SK-N-MC (cell line): ENCODE measurements around the gene CIITA.

Experiments
- EZH2 ChIP-seq: fragments of 200-600 bp; sonication (generic); IDR thresholded peaks from one replicate; pipeline ENCODE4 v1.6.1; 2017; ENCODE audit warnings: antibody characterized with exemption
- FOXP2 ChIP-seq: optimal IDR thresholded peaks from 2 replicates; pipeline ENCODE3; 2011; ENCODE audit warnings: mild to moderate bottlenecking, moderate library complexity; ENCODE audit not compliant: insufficient read depth; ENCODE audit errors: extremely low read length, control extremely low read depth
- POLR2AphosphoS5 ChIP-seq: IDR thresholded peaks from 2 replicates; pipeline ENCODE4 v1.6.1; 2012; ENCODE audit warnings: mild to moderate bottlenecking, low read depth, low read length, borderline replicate concordance

- TF ChIP-seq POLR2AphosphoS5 (no peak), EZH2 (no peak), FOXP2 (no peak)
Measured at GRCh38 chr16:10831894-10832886, 44.8 kb upstream of the CIITA start.
